Measurements from ENCODE around the gene MEOX1. TPM values are rescaled to one million over a fixed set of nuclear protein-coding genes. Genes with fewer than 3 reads are reported as not detected.

The MEOX1 gene
- total RNA-seq, 4 donors from 2014 or later = 0.32 to 4.5 (median 0.96) TPM; not detected in 1

DNA sequence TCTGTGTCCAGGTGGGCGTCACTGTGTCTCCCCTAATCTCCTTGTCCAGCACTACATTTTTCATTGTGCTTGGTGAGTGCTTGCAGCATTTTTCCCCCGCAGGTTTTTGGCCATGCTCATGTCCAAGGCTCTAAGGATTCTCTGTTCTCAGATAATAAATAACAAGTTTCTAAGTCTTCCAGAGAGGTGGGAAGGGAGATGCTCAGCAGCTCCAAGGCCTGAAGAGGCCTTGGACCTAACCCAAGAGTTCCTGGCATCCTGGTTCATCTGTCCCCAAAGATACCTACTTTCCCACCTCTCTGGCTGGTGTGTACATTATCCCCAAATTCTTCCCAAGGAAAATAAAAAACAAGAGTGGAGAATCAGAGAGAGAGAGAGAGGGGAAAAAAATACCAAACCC, 45.3 kb downstream of the MEOX1 start:
- WGBS, 2 donors (ENCODE audit: low coverage in 1 of 2) = 76% methylated on average over 2 of the region's 2 CpGs; no CpG with 5 or more reads in 1 of the 2 donors
- no peaks in the 10 kb centered on the region for H3K36me3 ChIP-seq
- peaks cover 0 to 4% (median 0%) of the 10 kb centered on the region in 4 donors for H3K4me1 ChIP-seq
- H3K27me3 ChIP-seq = no peaks in the 10 kb centered on the region
- intact Hi-C loops (cut with DNase I; ENCODE audit: low total_unique reads) (no loop called here), in situ Hi-C loops (cut with MboI; ENCODE audit: low pct_ligation_motif_present in 1 of 4, low pct_unique_long_range_greater_than_20kb in 1 of 4, low sequenced_read_pairs in 3 of 4) (no loop called here)
- no peak overlapping the region for H3K27ac ChIP-seq
- no peak for DNase-seq
- H3K4me3 ChIP-seq = no peak overlapping the region
- H3K9me3 ChIP-seq = no peaks in the 10 kb centered on the region
- TF ChIP-seq POLR2AphosphoS5 (IDR thresholded peaks at IDR 0.05) (no peak), EP300 (IDR thresholded peaks at IDR 0.05; ENCODE audit: low read depth) (no peak), POLR2A (IDR thresholded peaks at IDR 0.05) (no peak)
- TF ChIP-seq, protein P1, sequence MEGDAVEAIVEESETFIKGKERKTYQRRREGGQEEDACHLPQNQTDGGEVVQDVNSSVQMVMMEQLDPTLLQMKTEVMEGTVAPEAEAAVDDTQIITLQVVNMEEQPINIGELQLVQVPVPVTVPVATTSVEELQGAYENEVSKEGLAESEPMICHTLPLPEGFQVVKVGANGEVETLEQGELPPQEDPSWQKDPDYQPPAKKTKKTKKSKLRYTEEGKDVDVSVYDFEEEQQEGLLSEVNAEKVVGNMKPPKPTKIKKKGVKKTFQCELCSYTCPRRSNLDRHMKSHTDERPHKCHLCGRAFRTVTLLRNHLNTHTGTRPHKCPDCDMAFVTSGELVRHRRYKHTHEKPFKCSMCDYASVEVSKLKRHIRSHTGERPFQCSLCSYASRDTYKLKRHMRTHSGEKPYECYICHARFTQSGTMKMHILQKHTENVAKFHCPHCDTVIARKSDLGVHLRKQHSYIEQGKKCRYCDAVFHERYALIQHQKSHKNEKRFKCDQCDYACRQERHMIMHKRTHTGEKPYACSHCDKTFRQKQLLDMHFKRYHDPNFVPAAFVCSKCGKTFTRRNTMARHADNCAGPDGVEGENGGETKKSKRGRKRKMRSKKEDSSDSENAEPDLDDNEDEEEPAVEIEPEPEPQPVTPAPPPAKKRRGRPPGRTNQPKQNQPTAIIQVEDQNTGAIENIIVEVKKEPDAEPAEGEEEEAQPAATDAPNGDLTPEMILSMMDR (IDR thresholded peaks at IDR 0.05) = no peak

DNA sequence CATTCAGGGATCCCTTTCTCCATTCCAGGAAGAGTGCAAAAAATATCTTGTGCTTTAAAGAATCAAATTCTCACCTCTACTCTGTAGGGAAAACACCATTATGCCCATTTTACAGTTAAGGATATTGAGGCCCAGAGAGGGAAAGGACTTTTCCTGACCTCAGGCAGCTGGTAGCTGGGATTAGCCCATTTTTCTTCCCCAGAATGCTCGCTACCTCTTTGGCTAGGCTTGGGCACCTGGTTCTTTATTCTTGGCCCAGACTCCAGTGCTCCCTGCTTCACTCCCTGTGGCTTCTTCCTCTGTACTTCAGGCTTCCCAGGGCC, 45.7 kb downstream of the MEOX1 start:
- WGBS, 2 donors (ENCODE audit: low coverage in 1 of 2) = 88 to 100% methylated on average over 1 of the region's 1 CpG
- in situ Hi-C loops (cut with MboI; ENCODE audit: low pct_ligation_motif_present in 1 of 4, low pct_unique_long_range_greater_than_20kb in 1 of 4, low sequenced_read_pairs in 3 of 4) = no loop called here
- intact Hi-C loops (cut with DNase I; ENCODE audit: low total_unique reads) = no loop called here
- no peak for DNase-seq
- no peaks in the 10 kb centered on the region for H3K36me3 ChIP-seq
- H3K27me3 ChIP-seq = no peaks in the 10 kb centered on the region
- TF ChIP-seq, protein P1 (IDR thresholded peaks at IDR 0.05) = no peak
- TF ChIP-seq POLR2A (IDR thresholded peaks at IDR 0.05) (no peak), POLR2AphosphoS5 (IDR thresholded peaks at IDR 0.05) (no peak), EP300 (IDR thresholded peaks at IDR 0.05; ENCODE audit: low read depth) (no peak)
- H3K4me3 ChIP-seq = no peak overlapping the region
- peaks cover 0 to 4% (median 0%) of the 10 kb centered on the region in 4 donors for H3K4me1 ChIP-seq
- H3K27ac ChIP-seq = no peak overlapping the region
- no peaks in the 10 kb centered on the region for H3K9me3 ChIP-seq

DNA sequence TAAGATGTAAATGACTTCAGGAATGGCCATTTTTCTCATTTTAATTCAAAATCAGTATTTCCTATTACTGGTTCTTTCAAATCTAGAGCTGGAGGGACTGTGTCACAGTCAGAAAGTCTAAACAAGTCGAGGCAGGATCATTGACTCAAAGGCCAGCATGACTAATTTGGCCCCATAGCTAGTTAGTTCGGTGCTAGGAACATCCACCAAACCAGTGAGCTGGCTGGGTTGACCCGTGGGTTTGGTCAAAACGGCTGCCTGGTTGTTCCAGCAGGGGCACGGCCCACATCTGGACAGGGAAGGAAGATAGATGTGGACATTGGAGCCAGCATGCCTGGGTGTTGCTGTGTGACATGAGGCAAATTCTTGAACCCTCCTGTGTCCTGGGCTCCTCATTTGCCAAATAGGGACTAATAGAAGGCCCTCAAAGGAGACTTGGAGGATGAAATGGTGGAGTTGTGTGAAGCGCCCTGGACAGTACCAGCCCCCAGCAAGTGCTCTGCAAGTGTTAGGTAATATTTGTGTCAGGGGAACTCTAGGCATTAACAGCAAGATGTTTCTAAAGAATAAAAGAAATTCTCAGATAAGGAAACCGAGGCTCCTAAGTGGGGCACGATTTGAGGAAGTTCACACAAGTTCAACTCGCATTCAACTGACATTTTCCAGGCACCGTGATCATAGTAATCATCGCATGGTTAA, 46.2 kb downstream of the MEOX1 start:
- WGBS, 2 donors (ENCODE audit: low coverage in 1 of 2) = 75 to 77% methylated on average over 8 to 11 of the region's 11 CpGs
- intact Hi-C loops (cut with DNase I; ENCODE audit: low total_unique reads) = loop anchor here (1.0 kb wide), 1 partner anchor 28 kb away; no protein-coding TSS in a partner anchor
- no peak for DNase-seq
- TF ChIP-seq, protein P1 (IDR thresholded peaks at IDR 0.05) = no peak
- TF ChIP-seq POLR2AphosphoS5 (IDR thresholded peaks at IDR 0.05) (no peak), EP300 (IDR thresholded peaks at IDR 0.05; ENCODE audit: low read depth) (no peak), POLR2A (IDR thresholded peaks at IDR 0.05) (no peak)
- no peaks in the 10 kb centered on the region for H3K27me3 ChIP-seq
- peaks cover 0 to 4% (median 0%) of the 10 kb centered on the region in 4 donors for H3K4me1 ChIP-seq
- no peak overlapping the region for H3K27ac ChIP-seq
- H3K4me3 ChIP-seq = no peak overlapping the region
- in situ Hi-C loops (cut with MboI; ENCODE audit: low pct_ligation_motif_present in 1 of 4, low pct_unique_long_range_greater_than_20kb in 1 of 4, low sequenced_read_pairs in 3 of 4) = no loop called here
- no peaks in the 10 kb centered on the region for H3K36me3 ChIP-seq
- H3K9me3 ChIP-seq = no peaks in the 10 kb centered on the region

DNA sequence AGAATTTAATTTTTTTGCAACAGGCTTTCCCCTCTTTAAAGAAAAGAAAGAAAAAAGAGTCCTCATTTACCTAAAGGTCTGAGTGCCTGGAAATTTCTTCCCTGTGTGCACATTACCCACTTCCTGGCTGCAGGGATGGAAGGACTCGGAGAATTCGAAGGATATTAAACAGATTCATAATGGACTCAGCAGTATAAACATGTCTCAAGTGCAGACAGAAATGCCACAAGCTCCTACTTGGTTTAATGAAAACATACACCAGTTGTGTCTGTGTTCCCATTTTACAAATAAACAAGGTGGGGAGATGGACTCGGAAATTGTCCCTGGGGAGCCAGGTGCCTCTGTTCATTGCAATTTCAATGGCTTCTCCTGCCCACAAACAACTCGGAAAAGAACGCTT, 47.2 kb downstream of the MEOX1 start:
- intact Hi-C loops (cut with DNase I; ENCODE audit: low total_unique reads) = no loop called here
- DNase-seq = no peak

More for the DNA sequence above, 47.2 kb downstream of the MEOX1 start:
- H3K9me3 ChIP-seq = no peaks in the 10 kb centered on the region
- no peaks in the 10 kb centered on the region for H3K36me3 ChIP-seq
- H3K4me3 ChIP-seq = no peak overlapping the region
- no peak overlapping the region for H3K27ac ChIP-seq
- no peaks in the 10 kb centered on the region for H3K27me3 ChIP-seq
- H3K4me1 ChIP-seq = peaks cover 0 to 4% (median 0%) of the 10 kb centered on the region in 4 donors
- 75 to 80% methylated on average over 1 to 5 of the region's 5 CpGs for WGBS, 2 donors (ENCODE audit: low coverage in 1 of 2)
- TF ChIP-seq POLR2AphosphoS5 (IDR thresholded peaks at IDR 0.05) = peak in 2 of 3 donors; percentile 53 to 72
- no peak for TF ChIP-seq POLR2A (IDR thresholded peaks at IDR 0.05)
- in situ Hi-C loops (cut with MboI; ENCODE audit: low pct_ligation_motif_present in 1 of 4, low pct_unique_long_range_greater_than_20kb in 1 of 4, low sequenced_read_pairs in 3 of 4) = no loop called here
